ENCODE measurements around the gene OLFML2B.

- TF ChIP-seq, protein P1, sequence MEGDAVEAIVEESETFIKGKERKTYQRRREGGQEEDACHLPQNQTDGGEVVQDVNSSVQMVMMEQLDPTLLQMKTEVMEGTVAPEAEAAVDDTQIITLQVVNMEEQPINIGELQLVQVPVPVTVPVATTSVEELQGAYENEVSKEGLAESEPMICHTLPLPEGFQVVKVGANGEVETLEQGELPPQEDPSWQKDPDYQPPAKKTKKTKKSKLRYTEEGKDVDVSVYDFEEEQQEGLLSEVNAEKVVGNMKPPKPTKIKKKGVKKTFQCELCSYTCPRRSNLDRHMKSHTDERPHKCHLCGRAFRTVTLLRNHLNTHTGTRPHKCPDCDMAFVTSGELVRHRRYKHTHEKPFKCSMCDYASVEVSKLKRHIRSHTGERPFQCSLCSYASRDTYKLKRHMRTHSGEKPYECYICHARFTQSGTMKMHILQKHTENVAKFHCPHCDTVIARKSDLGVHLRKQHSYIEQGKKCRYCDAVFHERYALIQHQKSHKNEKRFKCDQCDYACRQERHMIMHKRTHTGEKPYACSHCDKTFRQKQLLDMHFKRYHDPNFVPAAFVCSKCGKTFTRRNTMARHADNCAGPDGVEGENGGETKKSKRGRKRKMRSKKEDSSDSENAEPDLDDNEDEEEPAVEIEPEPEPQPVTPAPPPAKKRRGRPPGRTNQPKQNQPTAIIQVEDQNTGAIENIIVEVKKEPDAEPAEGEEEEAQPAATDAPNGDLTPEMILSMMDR (IDR thresholded peaks at IDR 0.05) = no peak
- TF ChIP-seq POLR2A (IDR thresholded peaks at IDR 0.05) = no peak
Measured at GRCh38 chr1:162026881-162027280, 3.2 kb upstream of the OLFML2B start.
